Uterus (tissue), 2 donors: ENCODE measurements around the gene MDC1.

Experiments
- CTCF ChIP-seq, 4 experiments: fragments of 200-600 bp in 2 of 4; fragments of 450-650 bp in 2 of 4; sonication (generic) in 2 of 4; IDR thresholded peaks; one replicate each; pipeline ENCODE4 v1.5.1; 2016 to 2019; ENCODE audit warnings: antibody characterized with exemption in 4 of 4, mild to moderate bottlenecking in 2 of 4, moderate library complexity in 1 of 4
- POLR2A ChIP-seq, 2 donors: fragments of 450-650 bp; IDR thresholded peaks; one replicate each; pipeline ENCODE4 v1.6.1; 2016; ENCODE audit warnings: antibody characterized with exemption in 2 of 2, mild to moderate bottlenecking in 1 of 2, moderate library complexity in 1 of 2

- TF ChIP-seq CTCF (IDR thresholded peaks at IDR 0.05) (no peak), POLR2A (IDR thresholded peaks at IDR 0.05) (no peak)
Observed at GRCh38 chr6:30712441-30712945, 4.6 kb downstream of the MDC1 start.
